Globus pallidus (tissue), 1 donor: Measurements from ENCODE around the gene CUBN.

Experiments
- DNase-seq: peaks from one replicate; pipeline ENCODE4 v3.0.0-alpha.2; 2015; ENCODE audit warnings: low spot score

Gene CUBN

DNA sequence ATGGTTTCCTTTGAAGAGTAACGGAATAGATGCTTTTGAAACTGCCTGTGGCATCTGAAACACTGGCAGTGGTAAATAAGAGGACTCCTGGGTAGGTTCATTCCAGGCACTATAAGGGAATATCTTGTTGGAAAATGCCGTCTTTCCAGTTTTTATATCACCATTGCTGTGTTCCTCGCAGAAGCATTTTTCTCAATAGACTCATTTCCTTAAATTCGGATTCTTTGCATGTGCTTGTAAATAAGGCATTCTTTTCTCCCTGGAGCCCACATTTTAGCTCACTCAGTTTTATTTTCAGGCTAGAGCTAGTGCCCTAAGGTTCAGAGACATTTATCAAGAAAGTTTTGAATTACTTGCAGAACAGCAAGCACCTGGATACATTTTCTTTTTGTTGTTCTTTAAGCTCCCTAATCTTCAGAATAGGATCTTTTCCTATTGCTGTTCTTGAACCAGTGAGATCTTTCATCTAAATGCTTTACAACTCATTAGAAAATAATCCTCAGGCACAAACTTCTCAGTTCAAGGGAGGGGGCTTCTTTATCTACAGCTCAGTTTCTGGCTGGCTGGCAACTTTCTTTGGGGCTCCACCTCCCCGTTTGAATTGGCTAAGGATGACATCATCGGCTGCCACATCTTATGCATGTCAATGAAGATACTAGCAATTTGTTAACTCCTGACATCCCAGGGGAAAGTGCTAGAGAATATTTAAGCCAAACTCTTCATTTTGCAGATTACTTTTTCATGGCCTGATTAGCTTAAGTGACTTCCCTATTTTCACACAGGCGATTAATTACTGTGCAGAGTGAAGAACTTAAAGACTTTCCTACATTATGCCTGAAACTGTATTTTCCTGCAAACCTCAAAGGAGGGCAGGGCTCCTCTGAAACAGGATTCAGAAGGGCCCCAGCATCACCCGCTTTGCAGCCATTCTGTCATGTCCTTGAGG, 178.7 kb downstream of the CUBN start:
- peak; percentile 56 for DNase-seq

DNA sequence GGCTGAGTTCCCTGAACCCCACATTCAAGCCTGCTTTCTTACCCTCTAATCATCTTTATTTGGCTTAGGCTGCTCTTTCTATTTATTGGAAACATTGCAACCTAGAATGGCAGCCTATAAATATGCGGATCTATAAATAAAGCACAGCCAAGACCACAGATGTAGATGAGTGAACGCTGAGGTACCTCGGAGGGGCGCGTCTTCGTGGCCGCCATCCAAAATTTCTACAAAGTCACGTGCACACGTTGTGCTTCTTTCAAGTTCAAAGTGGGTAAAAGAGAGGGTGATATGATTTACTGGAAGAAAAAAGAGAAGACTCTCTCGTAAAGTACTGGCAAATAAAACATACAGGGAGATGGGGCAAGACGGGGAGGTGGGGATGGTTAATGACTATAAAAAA, 179.8 kb downstream of the CUBN start:
- DNase-seq: no peak

GRCh38 chr10:16948361-16948760, 181.2 kb downstream of the CUBN start:
- no peak for DNase-seq

- DNase-seq: no peak
Observed at GRCh38 chr10:16947069-16947468, 182.5 kb downstream of the CUBN start.

DNA sequence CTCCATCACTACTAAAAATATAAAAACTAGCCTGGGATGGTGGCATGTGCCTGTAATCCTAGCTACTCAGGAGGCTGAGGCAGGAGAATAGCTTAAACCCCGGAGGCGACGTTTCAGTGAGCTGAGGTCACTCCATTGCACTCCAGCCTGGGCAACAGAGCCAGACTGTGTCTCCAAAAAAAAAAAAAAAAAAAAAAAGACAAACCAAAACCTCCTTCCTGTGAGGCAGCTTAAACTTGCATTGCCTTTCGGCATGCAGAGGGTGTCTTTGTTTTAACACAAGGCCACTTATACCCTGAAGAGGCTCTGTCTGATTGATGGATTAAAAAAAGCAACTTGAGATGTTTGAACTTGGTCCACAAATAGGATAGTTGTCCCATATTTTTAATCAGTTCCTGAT, 184.0 kb downstream of the CUBN start:
- DNase-seq: no peak

GRCh38 chr10:16944986-16945385, 184.6 kb downstream of the CUBN start:
- DNase-seq: no peak

DNA sequence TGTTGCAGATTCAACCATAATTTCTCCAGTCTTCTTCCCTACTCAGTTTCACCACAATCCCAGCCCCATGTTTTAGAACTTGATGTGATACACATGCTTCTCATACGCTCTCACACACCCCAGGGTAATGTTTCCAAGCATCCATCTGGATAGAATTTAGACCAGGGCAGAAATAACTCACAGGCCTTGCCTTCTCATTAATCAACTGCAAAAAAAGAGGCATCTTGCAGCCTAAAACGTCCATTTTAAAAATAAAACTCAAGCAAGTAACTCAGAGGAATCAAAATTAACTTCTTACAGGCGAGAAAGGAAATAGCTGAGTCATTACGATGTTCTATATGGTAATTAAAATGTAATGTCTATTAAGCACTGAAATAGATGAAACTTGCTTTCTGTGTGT, 185.2 kb downstream of the CUBN start:
- DNase-seq: no peak

DNA sequence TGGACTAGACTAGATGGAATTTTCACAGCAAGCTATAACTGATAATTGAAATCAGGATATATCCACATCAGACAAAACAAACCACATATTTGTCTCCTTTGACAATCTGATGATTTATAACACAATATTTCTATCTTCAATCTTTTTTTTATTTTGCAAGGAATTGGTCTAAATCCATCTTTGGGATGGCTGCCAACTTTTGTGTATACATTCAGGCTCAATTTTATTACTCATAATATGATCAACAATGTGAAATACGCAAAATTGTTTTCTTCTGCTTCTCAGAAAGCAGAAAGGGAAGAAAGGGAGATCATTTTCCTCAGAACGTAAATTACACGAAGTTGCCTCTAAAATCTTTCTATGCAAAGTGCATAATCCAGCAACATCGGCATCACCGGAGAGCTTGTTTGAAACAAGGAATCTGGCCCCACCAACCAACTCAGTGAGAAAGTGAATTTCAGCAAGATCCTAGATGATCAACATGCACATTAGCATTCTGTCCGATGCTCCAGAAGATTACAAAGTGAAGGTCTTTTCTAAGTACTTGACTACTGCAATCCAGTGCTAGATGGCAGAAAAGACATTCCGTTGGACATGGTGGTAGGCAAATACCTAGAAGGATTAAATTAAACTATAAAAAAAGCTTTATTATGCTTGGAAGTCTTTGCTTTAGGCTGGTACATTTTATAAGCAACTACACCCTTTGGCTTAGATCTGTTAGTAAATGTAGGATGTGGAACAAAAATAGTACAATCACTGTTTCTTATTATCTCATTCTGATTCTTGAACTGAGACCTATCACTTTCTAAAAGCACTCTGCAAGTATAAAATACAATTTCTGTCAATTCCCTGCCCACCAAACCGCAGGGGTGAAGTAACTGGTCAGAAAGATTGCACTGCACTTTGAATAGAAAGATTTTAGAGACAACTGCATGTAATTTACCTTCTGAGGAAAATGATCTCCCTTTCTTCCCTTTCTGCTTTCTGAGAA, 186.0 kb downstream of the CUBN start:
- DNase-seq: no peak

- DNase-seq: no peak
Observed at GRCh38 chr10:16942381-16943078, 187.1 kb downstream of the CUBN start.

- no peak for DNase-seq
Observed at GRCh38 chr10:16941870-16942269, 187.7 kb downstream of the CUBN start.

DNA sequence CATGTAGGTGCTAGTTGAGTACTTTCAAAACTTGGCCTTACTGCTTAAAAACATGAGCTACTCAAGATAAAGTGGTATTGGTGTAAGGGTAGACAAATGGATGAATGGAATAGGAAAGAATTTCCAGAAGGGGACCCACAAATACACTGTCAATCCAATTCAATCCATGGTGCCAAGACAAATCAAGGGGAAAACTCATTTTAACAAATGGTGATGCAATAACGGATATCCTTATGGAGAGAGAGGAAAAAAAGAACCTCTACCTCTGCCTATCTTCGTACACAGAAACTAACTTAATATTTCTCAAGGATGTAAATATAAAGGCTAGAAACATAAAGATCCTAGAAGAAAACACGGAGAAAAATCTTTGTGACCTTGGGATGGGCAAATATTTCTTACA, 188.5 kb downstream of the CUBN start:
- no peak for DNase-seq

- DNase-seq: no peak
Observed at GRCh38 chr10:16938952-16939351, 190.7 kb downstream of the CUBN start.

- DNase-seq: no peak
Observed at GRCh38 chr10:16934461-16934860, 195.2 kb downstream of the CUBN start.

- DNase-seq: no peak
Observed at GRCh38 chr10:16933783-16934182, 195.8 kb downstream of the CUBN start.

DNA sequence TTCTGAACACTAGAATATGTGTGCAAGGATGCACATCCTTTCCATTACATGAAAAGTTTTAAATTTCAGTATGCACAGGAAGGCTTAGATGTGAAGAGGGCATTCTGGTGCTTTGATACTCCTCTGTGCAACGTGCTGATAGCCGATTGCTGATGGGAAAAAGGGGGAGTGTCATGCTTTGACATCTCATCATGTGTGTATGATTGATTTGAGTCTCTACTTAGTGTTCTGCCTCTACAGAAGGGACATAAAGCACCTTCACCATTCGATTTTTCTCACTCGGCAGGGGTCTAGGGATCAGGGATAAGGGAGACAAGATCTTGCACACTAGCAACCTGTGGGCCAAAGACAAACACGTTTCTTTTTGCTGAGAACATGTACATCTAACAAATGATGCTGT, 197.7 kb downstream of the CUBN start:
- no peak for DNase-seq

- DNase-seq: no peak
Observed at GRCh38 chr10:16930540-16930939, 199.1 kb downstream of the CUBN start.

DNA sequence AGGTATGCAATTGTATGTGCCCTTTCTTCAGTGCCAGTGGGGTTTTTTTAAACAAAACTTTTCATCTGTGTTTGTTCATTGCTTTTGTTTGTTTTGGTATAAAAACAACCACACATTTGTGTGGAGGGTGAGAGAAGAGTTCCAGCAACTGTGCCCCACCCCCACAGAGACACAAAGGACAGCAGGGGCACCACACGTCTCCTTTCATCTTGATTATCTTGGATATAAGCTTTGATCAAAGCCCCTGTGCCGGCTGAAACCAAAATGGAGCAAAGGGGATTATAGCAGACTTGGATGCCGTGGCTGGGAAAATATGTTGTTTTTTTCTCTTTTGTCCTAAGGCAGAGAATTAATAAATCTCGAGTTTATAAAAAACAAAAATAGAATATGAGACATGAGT, 200.5 kb downstream of the CUBN start:
- DNase-seq: no peak

DNA sequence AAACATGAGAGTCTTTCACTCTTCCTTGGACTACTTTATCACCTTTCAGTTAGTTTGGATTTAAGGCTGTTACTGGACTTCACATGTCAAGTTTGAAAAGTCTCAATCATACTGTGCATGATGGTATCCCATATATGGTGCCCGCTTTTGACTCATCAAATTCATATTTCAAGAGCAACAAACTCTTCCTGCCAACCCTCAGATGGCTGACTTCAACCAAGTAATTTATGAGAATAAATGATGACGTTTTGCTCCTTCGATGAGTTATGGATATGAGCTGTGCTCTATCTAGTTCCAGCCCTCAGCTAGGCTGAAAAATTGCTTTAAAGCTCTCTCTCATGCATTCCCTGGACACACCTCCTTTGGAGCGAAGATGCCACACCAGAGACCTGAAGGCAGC, 202.1 kb downstream of the CUBN start:
- DNase-seq: no peak

- DNase-seq: no peak
Observed at GRCh38 chr10:16923726-16924125, 205.9 kb downstream of the CUBN start.

DNA sequence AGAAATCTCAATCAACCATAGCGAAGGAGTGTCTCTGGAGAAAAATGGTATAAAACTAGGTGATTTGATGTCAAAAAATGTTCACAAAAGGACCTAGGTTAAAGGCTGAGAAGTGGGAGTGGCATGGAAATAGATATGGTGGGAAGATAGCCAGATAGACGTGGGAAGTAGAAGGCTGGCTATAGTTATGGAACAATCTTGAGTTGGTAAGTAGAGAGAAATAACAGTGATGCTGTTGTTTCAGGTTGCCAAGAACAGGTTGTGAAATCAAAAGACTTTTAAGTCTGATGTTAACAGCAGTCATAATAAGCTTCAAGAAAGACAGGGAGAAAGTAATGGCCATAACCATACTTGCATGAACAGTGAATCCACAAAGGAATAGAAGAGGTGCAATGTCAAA, 206.3 kb downstream of the CUBN start:
- no peak for DNase-seq

GRCh38 chr10:16919121-16919982, 210.3 kb downstream of the CUBN start:
- no peak for DNase-seq
